Uterus (tissue), 4 donors: ENCODE results near the gene ATP5F1D. TPM values are rescaled to one million over a fixed set of nuclear protein-coding genes. Genes with fewer than 3 reads are reported as not detected.

ENCODE experiments used
- DNase-seq, 2 donors: peaks; one replicate each; pipeline ENCODE4 v3.0.0-alpha.2; 2019 to 2020
- H3K27ac ChIP-seq, 2 donors: fragments of 200-600 bp; sonication (generic); 1 replicate in 1 of 2; 2 replicates in 1 of 2; pipeline ENCODE4 v1.5.1; 2016 to 2018
- H3K27me3 ChIP-seq, 2 donors: fragments of 200-600 bp; sonication (generic); one replicate each; pipeline ENCODE4 v1.5.1; 2018 to 2019; ENCODE audit warnings: control low read depth in 1 of 2
- H3K36me3 ChIP-seq, 2 donors: fragments of 200-600 bp; sonication (generic); one replicate each; pipeline ENCODE4 v1.5.1; 2019; ENCODE audit warnings: control low read depth in 1 of 2
- H3K4me1 ChIP-seq, 2 donors: fragments of 200-600 bp; sonication (generic); one replicate each; pipeline ENCODE4 v1.5.1; 2018 to 2019; ENCODE audit warnings: control low read depth in 1 of 2
- H3K4me3 ChIP-seq, 2 donors: fragments of 200-600 bp; sonication (generic); 1 replicate in 1 of 2; 2 replicates in 1 of 2; pipeline ENCODE4 v1.5.1; 2018 to 2019; ENCODE audit warnings: mild to moderate bottlenecking in 1 of 2
- H3K9me3 ChIP-seq, 2 donors: fragments of 200-600 bp; sonication (generic); one replicate each; pipeline ENCODE4 v1.5.1; 2019; ENCODE audit warnings: control low read depth in 1 of 2
- POLR2A ChIP-seq, 2 donors: fragments of 450-650 bp; IDR thresholded peaks; one replicate each; pipeline ENCODE4 v1.6.1; 2016; ENCODE audit warnings: antibody characterized with exemption in 2 of 2, mild to moderate bottlenecking in 1 of 2, moderate library complexity in 1 of 2
- intact Hi-C: fragments of 100-400 bp; cut with DNase I; formaldehyde crosslinking; loops from one replicate; pipeline ENCODE4 v1.15.1; 2023; ENCODE audit warnings: low total_unique reads
- total RNA-seq, 4 donors: library from RNA; depleted of rRNA in 3 of 4; stranded (reverse); fragments of >200 nt in 3 of 4; gene quantifications; one replicate each; pipeline versions ENCODE4 v1.1.0 to v1.2.4, GENCODE V29; 2014 to 2023
- TF ChIP-seq, protein P1 (sequence below), 4 experiments: fragments of 200-600 bp in 2 of 4; fragments of 450-650 bp in 2 of 4; sonication (generic) in 2 of 4; IDR thresholded peaks; one replicate each; pipeline ENCODE4 v1.5.1; 2016 to 2019; ENCODE audit warnings: antibody characterized with exemption in 4 of 4, mild to moderate bottlenecking in 2 of 4, moderate library complexity in 1 of 4
- donor health status: DM: yes; HTN: yes; CAD: no.

The ATP5F1D gene
- total RNA-seq, 4 donors from 2014 or later, result 4.7 to 164 (median 68.9) TPM

DNA sequence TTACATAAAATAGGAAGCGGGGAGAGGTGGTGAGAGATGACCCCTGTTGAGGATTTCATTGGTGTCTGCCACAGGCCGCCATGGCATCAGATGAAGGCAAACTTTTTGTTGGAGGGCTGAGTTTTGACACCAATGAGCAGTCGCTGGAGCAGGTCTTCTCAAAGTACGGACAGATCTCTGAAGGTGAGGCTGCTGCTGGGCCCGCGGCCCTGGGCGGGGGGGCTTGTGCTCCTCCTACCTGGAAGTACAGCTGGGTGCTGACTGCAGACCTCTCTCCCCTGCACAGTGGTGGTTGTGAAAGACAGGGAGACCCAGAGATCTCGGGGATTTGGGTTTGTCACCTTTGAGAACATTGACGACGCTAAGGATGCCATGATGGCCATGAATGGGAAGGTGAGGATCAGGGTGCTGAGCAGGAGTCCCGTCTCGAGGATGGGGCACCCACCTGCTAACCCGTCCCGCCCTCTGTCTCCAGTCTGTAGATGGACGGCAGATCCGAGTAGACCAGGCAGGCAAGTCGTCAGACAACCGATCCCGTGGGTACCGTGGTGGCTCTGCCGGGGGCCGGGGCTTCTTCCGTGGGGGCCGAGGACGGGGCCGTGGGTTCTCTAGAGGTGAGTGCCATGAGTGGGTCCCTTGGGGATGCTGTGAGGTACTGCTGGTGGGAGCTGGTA, 29.4 kb downstream of the ATP5F1D start:
- intact Hi-C loops, result no loop called here
- DNase-seq, result no peak
- Histone ChIP-seq H3K36me3 (no peaks in the 10 kb centered on the region), H3K4me3 (peak overlapping the region; percentile 48 to 65), H3K9me3 (no peaks in the 10 kb centered on the region), H3K4me1 (peaks cover 31 to 65% of the 10 kb centered on the region in 2 donors), H3K27me3 (no peaks in the 10 kb centered on the region), H3K27ac (peak overlapping the region; percentile 96 to 99)
- no peak for TF ChIP-seq POLR2A (IDR thresholded peaks at IDR 0.05)
- TF ChIP-seq, protein P1, sequence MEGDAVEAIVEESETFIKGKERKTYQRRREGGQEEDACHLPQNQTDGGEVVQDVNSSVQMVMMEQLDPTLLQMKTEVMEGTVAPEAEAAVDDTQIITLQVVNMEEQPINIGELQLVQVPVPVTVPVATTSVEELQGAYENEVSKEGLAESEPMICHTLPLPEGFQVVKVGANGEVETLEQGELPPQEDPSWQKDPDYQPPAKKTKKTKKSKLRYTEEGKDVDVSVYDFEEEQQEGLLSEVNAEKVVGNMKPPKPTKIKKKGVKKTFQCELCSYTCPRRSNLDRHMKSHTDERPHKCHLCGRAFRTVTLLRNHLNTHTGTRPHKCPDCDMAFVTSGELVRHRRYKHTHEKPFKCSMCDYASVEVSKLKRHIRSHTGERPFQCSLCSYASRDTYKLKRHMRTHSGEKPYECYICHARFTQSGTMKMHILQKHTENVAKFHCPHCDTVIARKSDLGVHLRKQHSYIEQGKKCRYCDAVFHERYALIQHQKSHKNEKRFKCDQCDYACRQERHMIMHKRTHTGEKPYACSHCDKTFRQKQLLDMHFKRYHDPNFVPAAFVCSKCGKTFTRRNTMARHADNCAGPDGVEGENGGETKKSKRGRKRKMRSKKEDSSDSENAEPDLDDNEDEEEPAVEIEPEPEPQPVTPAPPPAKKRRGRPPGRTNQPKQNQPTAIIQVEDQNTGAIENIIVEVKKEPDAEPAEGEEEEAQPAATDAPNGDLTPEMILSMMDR (IDR thresholded peaks at IDR 0.05), result no peak

DNA sequence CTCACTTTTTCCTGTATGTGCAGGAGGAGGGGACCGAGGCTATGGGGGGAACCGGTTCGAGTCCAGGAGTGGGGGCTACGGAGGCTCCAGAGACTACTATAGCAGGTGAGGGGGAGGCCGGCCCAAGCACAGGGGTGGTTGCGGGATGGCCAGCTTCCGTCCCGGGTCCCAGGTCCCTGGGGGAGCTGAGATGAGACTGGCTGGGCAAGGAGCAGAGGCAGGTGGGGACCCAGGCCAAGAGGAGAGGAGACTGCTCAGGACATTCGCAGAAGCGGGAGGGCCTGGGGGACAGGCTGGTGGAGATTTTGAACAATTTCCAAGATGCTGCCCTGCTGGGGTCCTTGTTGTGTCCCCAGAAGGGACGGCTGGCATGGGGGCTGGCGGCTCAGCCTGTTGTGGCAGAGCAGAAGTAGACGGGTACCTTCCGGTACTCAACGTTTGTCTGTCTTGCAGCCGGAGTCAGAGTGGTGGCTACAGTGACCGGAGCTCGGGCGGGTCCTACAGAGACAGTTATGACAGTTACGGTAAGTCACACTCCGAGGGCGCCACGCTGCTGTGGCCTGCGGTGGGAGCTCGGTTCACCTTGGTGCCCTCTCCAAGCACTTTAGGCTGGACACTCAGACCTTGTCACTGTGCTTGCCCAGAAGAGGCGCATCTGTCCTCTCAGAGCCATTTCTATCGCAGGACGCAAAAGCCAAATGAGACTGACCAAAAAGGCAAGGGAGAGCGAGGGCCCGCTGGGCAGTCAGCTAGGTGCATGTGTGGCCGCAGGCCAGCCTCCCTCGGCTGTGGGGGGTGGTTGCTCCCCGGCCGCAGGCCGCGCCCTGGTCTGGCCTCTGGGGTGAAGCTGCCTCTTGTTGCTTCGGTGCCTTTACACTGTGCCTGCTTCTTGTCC, 30.2 kb downstream of the ATP5F1D start:
- peak overlapping the region in 1 of 2 donors; percentile 48 for H3K4me3 ChIP-seq
- no peaks in the 10 kb centered on the region for H3K36me3 ChIP-seq
- H3K4me1 ChIP-seq, result peaks cover 29 to 69% of the 10 kb centered on the region in 2 donors
- TF ChIP-seq, protein P1 (IDR thresholded peaks at IDR 0.05), result no peak
- TF ChIP-seq POLR2A (IDR thresholded peaks at IDR 0.05), result no peak
- no peaks in the 10 kb centered on the region for H3K9me3 ChIP-seq
- intact Hi-C loops, result no loop called here
- peak overlapping the region; percentile 96 to 99 for H3K27ac ChIP-seq
- DNase-seq, result peak in 1 of 2 donors; percentile 43
- no peaks in the 10 kb centered on the region for H3K27me3 ChIP-seq

DNA sequence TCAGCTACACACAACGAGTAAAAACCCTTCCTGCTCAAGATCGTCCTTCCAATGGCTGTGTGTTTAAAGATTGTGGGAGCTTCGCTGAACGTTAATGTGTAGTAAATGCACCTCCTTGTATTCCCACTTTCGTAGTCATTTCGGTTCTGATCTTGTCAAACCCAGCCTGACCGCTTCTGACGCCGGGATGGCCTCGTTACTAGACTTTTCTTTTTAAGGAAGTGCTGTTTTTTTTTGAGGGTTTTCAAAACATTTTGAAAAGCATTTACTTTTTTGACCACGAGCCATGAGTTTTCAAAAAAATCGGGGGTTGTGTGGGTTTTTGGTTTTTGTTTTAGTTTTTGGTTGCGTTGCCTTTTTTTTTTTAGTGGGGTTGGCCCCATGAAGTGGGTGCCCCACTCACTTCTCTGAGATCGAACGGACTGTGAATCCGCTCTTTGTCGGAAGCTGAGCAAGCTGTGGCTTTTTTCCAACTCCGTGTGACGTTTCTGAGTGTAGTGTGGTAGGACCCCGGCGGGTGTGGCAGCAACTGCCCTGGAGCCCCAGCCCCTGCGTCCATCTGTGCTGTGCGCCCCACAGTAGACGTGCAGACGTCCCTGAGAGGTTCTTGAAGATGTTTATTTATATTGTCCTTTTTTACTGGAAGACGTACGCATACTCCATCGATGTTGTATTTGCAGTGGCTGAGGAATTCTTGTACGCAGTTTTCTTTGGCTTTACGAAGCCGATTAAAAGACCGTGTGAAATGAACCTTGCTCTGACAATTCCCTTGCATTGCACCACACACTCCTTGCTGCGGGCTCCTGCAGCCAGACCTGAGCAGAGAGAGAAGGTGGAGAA, 31.1 kb downstream of the ATP5F1D start:
- Histone ChIP-seq H3K27ac (peak overlapping the region; percentile 7 to 8), H3K4me1 (peaks cover 24 to 62% of the 10 kb centered on the region in 2 donors), H3K27me3 (no peaks in the 10 kb centered on the region), H3K36me3 (no peaks in the 10 kb centered on the region), H3K4me3 (no peak overlapping the region), H3K9me3 (no peaks in the 10 kb centered on the region)
- no peak for TF ChIP-seq POLR2A (IDR thresholded peaks at IDR 0.05)
- TF ChIP-seq, protein P1 (IDR thresholded peaks at IDR 0.05), result no peak
- intact Hi-C loops, result no loop called here
- no peak for DNase-seq

DNA sequence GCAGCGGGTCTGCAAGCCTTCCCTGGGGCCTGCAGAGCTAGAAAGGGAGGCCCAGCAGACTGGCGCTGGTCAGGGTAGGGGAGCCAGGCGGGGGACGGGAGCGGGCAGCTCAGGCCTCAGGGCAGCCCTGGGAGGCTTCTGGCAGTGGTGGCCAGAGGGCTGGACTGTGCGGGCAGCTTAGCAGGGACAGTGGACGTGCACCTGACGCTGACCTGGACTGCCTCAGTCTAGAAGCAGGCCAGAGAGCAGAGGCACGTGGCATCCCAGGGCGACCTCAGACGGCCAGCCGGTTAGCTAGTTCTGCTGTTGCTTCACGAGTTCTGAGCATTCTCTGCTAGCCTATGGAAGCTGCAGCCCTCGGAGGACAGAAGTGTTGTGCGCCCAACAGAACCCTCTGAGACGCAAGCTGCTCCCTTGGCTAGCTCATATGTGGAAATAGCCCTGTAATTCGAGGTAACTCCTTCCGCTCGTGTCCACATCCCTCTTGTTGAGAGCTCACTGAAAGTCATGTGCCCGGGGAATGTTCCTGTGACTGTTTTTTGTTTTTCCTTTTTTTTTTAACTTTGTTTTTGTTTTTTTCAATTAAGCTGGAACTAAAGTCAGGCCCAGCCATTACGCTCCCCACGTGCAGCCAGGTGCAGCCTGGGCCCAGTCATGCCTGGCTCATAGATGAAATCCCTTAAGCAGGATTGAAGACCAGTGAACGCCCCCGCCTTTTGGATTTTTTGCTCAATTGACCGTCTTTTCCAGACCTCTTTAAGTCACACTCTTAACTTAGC, 31.9 kb downstream of the ATP5F1D start:
- intact Hi-C loops, result no loop called here
- H3K27me3 ChIP-seq, result no peaks in the 10 kb centered on the region
- H3K9me3 ChIP-seq, result no peaks in the 10 kb centered on the region
- no peak overlapping the region for H3K4me3 ChIP-seq
- no peaks in the 10 kb centered on the region for H3K36me3 ChIP-seq
- TF ChIP-seq, protein P1 (IDR thresholded peaks at IDR 0.05), result no peak
- TF ChIP-seq POLR2A (IDR thresholded peaks at IDR 0.05), result no peak
- H3K4me1 ChIP-seq, result peaks cover 15 to 56% of the 10 kb centered on the region in 2 donors
- DNase-seq, result no peak
- H3K27ac ChIP-seq, result peak overlapping the region; percentile 8 to 98
